ENCODE measurements around the gene TNFAIP2. TPM values are rescaled to one million over a fixed set of nuclear protein-coding genes. Genes with fewer than 3 reads are reported as not detected.

The TNFAIP2 gene
- total RNA-seq, 1 donor from 2014 or later = 4.3 TPM

DNA sequence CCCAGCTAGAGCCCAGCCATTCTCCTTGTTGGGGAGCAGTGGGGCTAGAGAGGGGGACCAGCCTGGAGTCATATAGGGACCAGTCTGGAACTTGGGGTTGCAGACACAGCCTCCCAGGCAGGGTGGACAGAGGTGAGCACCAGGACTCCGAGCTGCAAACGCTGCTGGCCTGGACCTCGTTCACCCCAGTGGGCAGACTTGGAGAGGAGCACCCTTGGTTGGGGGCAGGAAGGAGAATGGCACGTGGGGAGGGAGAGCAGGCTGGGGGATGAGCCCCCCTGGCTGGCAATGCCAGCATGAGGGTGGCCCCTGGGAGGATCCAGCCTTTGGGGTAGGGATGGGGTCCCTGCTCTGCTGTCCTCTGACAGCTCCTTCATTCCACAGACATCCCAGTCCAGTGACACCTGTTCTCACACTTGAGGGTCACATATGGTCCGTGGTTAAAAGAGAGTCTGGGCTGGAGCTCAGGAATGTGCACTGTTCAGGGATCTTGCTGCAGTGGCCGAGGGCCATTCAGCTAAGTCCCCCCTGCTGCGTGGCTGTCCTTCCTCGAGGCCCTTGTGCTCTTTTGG lies 36.4 kb upstream of the TNFAIP2 start:
- Mint-ChIP-seq H3K27ac (ENCODE audit: unreplicated experiment) (no peak overlapping the region), H3K9me3 (ENCODE audit: unreplicated experiment) (no peaks in the 10 kb centered on the region), H3K4me1 (ENCODE audit: low read depth, unreplicated experiment) (peaks cover 2% of the 10 kb centered on the region), H3K36me3 (ENCODE audit: unreplicated experiment) (no peaks in the 10 kb centered on the region), H3K27me3 (ENCODE audit: unreplicated experiment) (peaks cover 5% of the 10 kb centered on the region), H3K4me3 (ENCODE audit: unreplicated experiment) (no peak overlapping the region)
- DNase-seq = no peak
- TF ChIP-seq, protein P1, sequence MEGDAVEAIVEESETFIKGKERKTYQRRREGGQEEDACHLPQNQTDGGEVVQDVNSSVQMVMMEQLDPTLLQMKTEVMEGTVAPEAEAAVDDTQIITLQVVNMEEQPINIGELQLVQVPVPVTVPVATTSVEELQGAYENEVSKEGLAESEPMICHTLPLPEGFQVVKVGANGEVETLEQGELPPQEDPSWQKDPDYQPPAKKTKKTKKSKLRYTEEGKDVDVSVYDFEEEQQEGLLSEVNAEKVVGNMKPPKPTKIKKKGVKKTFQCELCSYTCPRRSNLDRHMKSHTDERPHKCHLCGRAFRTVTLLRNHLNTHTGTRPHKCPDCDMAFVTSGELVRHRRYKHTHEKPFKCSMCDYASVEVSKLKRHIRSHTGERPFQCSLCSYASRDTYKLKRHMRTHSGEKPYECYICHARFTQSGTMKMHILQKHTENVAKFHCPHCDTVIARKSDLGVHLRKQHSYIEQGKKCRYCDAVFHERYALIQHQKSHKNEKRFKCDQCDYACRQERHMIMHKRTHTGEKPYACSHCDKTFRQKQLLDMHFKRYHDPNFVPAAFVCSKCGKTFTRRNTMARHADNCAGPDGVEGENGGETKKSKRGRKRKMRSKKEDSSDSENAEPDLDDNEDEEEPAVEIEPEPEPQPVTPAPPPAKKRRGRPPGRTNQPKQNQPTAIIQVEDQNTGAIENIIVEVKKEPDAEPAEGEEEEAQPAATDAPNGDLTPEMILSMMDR (IDR thresholded peaks at IDR 0.05; ENCODE audit: partially characterized antibody, unreplicated experiment) = no peak

DNA sequence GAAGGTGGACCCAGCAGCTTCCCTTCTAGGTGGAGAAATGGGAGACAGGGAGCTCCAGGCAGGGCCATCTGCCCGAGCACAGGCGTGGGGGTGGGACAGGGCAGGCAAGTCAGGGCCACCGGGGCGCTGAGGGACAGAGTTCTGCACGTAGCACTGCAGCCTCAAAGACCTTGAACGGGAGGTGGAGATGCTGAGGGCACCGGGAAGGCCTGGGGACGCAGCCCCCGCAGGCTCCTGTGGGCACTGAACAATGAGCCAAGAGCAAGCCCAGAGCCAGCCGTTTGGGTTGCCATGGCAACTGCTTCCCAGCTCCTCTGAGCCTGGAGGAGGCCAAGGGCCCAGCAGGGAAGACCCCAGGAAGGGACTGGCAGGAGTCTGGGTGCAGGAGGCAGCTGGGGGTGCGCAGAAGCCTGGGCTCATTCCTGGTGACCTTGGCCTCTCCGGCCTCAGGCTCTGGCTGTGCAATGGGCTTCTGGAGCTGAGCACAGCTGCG lies 35.9 kb upstream of the TNFAIP2 start:
- TF ChIP-seq, protein P1 (IDR thresholded peaks at IDR 0.05; ENCODE audit: partially characterized antibody, unreplicated experiment) = no peak
- H3K4me1 Mint-ChIP-seq (ENCODE audit: low read depth, unreplicated experiment) = peaks cover 2% of the 10 kb centered on the region
- DNase-seq = peak; percentile 50
- peaks cover 5% of the 10 kb centered on the region for H3K27me3 Mint-ChIP-seq (ENCODE audit: unreplicated experiment)
- no peak overlapping the region for H3K27ac Mint-ChIP-seq (ENCODE audit: unreplicated experiment)
- no peaks in the 10 kb centered on the region for H3K36me3 Mint-ChIP-seq (ENCODE audit: unreplicated experiment)
- no peak overlapping the region for H3K4me3 Mint-ChIP-seq (ENCODE audit: unreplicated experiment)
- H3K9me3 Mint-ChIP-seq (ENCODE audit: unreplicated experiment) = no peaks in the 10 kb centered on the region

DNA sequence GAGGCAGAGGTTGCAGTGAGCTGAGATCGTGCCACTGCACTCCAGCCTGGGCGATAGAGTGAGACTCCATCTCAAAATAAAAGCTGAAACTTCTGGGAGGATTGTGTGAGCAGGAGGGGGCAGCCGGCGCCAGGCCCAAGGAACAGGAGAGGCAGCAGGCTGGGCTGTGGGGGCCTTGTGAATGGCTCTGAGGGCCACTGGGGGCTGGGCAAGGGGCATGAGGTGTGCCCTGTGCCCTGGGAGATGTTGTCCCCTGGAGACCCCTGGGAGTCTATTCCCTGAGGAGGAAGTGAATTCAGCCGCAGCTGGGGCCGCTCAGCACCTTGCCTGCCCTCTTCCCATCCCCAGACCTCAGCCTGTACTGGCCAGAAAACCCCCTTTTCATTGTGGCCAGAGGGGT lies 34.3 kb upstream of the TNFAIP2 start:
- no peak for DNase-seq
- Mint-ChIP-seq H3K4me3 (ENCODE audit: unreplicated experiment) (no peak overlapping the region), H3K4me1 (ENCODE audit: low read depth, unreplicated experiment) (peaks cover 2% of the 10 kb centered on the region), H3K9me3 (ENCODE audit: unreplicated experiment) (no peaks in the 10 kb centered on the region), H3K27me3 (ENCODE audit: unreplicated experiment) (peaks cover 7% of the 10 kb centered on the region), H3K36me3 (ENCODE audit: unreplicated experiment) (no peaks in the 10 kb centered on the region), H3K27ac (ENCODE audit: unreplicated experiment) (no peak overlapping the region)
- TF ChIP-seq, protein P1 (IDR thresholded peaks at IDR 0.05; ENCODE audit: partially characterized antibody, unreplicated experiment) = no peak

DNA sequence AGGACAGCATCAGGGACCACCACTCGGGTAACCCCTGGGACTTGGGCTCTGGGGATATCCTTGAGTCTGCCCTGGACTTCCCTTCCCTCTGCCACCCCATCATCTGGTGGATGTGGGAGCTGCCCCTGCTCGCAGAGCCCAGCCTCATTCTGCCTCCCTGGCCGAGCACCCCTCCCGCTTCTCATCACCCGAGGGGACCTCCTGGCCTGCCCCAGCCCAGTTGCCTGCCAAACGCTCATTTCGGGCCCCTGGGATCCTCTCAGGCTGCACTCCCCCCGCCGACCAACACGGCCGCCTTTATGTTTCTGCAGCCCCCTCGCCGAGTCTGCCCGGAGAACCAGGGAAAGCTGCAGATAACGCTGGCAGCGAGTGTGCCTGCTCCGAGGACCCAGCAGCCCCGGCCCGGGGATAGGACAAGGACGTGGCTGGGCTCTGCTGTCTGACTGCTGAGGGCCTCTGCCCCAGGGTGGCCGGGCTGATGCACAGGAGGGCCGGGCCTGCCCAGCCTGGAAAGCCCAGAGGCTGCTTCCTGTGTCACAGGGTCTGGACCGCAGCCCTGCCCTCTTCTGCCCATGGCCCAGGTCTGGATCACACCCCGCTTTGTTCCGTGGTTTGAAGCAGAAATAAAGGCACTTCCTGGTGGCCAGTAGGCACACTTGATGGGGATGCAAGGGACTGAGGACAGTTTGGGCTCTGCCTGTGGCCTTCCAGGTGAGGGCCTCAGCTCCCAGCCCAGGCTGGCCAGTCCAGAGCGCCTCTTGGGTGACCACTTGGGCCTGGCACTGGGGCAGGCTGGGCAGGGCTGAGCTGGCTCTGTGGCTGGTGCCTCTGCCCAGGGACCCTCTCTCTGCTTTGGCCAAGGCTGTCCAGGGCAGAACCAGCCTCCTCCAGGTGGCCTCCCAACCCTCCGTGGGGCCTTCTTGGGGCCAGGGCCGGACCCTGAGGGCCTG lies 33.6 kb upstream of the TNFAIP2 start:
- Mint-ChIP-seq H3K27me3 (ENCODE audit: unreplicated experiment) (peaks cover 4% of the 10 kb centered on the region), H3K36me3 (ENCODE audit: unreplicated experiment) (no peaks in the 10 kb centered on the region), H3K4me3 (ENCODE audit: unreplicated experiment) (no peak overlapping the region), H3K27ac (ENCODE audit: unreplicated experiment) (no peak overlapping the region), H3K4me1 (ENCODE audit: low read depth, unreplicated experiment) (peaks cover 2% of the 10 kb centered on the region), H3K9me3 (ENCODE audit: unreplicated experiment) (no peaks in the 10 kb centered on the region)
- TF ChIP-seq, protein P1 (IDR thresholded peaks at IDR 0.05; ENCODE audit: partially characterized antibody, unreplicated experiment) = no peak
- DNase-seq = no peak
